GM21576 (cell line): ENCODE data around the gene PCIF1.

ENCODE experiments used
- ATAC-seq: cut with Tn5 transposase; IDR thresholded peaks from one replicate; pipeline ENCODE4 v1.9.1; 2021; ENCODE audit warnings: mild to moderate bottlenecking, moderate library complexity; ENCODE audit not compliant: unreplicated experiment

The PCIF1 gene

GRCh38 chr20:45904583-45905504, 29.6 kb upstream of the PCIF1 start:
- ATAC-seq, result no peak

- ATAC-seq, result no peak
These were observed 28.9 kb upstream of the PCIF1 start for GRCh38 chr20:45905505-45906079.

GRCh38 chr20:45907219-45907948, 27.1 kb upstream of the PCIF1 start:
- no peak for ATAC-seq

- no peak for ATAC-seq
These were observed 26.4 kb upstream of the PCIF1 start for GRCh38 chr20:45908084-45908483.

GRCh38 chr20:45909336-45909808, 25.1 kb upstream of the PCIF1 start:
- ATAC-seq, result no peak

- no peak for ATAC-seq
These were observed 24.4 kb upstream of the PCIF1 start for GRCh38 chr20:45909817-45910669.

GRCh38 chr20:45910670-45911485, 23.6 kb upstream of the PCIF1 start:
- ATAC-seq, result peak; percentile 91

GRCh38 chr20:45911486-45912343, 22.8 kb upstream of the PCIF1 start, which contains the start of gene PLTP:
PLTP (minus strand) TSS chr20:45912155; CDS start chr20:45911452, 703 bp downstream.
- ATAC-seq, result no peak

GRCh38 chr20:45912344-45912682, 22.2 kb upstream of the PCIF1 start:
- no peak for ATAC-seq

- ATAC-seq, result no peak
These were observed 21.4 kb upstream of the PCIF1 start for GRCh38 chr20:45913116-45913515.

GRCh38 chr20:45917790-45918141, 16.7 kb upstream of the PCIF1 start:
- no peak for ATAC-seq

GRCh38 chr20:45918182-45918737, 16.2 kb upstream of the PCIF1 start:
- ATAC-seq, result no peak

- no peak for ATAC-seq
These were observed 15.5 kb upstream of the PCIF1 start for GRCh38 chr20:45918779-45919537.

- ATAC-seq, result no peak
These were observed 14.7 kb upstream of the PCIF1 start for GRCh38 chr20:45919542-45920399.

- no peak for ATAC-seq
These were observed 13.8 kb upstream of the PCIF1 start for GRCh38 chr20:45920462-45921336.
